ENCODE measurements around the gene ESR2.
"Not testable (repeated sequence)": the region's sequence is repeated elsewhere in the genome, so short reads cannot be mapped to it uniquely, and the experiment has no call there.

Gene ESR2

GRCh38 chr14:64218344-64219240 is 75.6 kb downstream of the ESR2 start:
- no peak for DNase-seq

DNA sequence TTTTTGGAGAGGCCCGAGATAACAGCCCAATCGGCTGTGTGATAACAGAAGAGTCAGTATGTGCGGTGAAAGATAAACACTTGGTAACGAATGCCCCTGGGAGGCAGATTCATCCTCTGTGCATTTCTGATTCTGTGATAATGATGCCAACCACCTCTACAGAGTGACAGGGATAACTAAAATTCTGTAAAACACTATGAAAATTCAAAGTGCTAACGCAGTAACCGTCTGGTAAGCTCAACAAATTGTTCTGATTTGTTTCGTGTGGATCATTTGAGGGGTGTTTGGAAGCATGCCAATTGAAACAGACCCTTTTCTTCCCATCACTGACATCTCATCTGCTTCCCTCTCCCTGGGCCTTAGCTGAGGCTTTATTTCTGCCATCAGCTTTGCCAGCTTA is 76.3 kb downstream of the ESR2 start:
- DNase-seq: no peak

DNA sequence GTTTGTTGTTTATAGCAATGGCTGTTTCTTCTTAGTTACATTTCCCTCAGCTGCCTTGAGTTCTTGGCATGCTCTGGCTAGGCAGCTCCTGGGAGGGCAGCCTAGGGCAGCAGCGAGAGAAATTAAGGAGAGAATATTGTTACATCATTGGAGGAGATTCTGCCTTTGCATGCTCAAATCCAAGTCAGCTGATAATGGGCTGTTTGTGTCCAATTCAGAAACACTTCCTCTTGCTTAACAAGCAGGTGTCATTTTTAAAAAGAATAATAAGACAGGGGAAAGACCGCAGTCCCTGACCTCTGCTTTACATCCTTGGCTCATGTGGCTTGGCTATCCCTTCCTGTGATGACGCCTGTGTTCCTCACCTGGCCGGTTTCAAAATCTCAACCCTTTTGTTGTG is 76.9 kb downstream of the ESR2 start:
- DNase-seq: no peak

DNA sequence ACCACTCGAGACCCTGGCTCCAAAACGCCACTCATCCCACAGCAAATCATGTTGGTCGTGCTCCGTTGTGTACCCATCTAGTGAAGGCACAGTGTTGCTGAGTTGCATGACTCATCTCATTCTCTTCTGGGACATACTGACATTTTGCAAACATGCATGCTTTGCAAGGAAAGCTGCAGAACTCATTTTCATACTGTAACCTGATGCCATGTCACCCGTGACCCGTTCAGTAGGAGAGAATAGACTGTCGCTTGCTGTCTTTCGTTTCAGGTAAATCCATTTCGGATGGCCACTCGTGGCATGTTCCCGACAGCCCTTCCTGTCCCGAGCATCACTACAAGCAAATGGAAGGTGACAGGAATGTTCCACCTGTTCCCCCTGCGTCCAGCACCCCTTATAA is 78.2 kb downstream of the ESR2 start:
- no peak for DNase-seq

- no peak for DNase-seq
These were observed 78.9 kb downstream of the ESR2 start for GRCh38 chr14:64215274-64215673.

DNA sequence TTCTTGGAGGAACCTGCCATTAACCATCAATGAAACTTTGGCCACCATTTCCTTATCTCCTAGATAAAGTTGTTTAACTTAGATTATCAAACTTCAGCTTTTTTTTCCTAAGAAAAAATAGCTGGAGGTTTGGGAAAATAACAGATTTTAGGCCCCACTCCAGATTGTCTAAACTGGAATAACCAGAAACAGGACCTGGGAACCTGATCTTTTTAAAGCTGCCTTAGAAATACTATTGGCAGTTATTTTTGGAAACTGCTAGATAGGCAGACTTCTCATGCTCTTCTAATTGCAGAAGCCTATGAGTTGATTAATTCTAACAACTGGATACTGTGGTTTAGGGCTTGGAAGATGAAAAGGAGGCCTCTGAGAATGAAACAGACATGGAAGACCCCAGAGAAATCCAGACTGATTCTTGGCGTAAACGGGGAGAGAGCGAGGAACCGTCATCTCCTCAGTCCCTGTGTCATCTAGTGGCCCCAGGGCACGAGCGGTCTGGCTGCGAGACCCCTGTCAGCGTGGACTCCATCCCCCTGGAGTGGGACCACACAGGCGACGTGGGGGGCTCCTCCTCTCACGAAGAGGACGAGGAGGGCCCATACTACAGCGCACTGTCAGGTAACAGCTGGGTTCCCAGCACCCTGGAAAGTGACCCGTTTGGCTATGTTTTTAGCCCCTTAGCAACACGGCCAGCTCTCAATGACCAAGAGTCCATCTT is 80.2 kb downstream of the ESR2 start:
- DNase-seq: no peak

- no peak for DNase-seq
These were observed 81.1 kb downstream of the ESR2 start for GRCh38 chr14:64213086-64213485.

GRCh38 chr14:64212666-64213065 is 81.5 kb downstream of the ESR2 start:
- no peak for DNase-seq

- DNase-seq: not testable (repeated sequence)
These were observed 83.3 kb downstream of the ESR2 start for GRCh38 chr14:64210912-64211311.

DNA sequence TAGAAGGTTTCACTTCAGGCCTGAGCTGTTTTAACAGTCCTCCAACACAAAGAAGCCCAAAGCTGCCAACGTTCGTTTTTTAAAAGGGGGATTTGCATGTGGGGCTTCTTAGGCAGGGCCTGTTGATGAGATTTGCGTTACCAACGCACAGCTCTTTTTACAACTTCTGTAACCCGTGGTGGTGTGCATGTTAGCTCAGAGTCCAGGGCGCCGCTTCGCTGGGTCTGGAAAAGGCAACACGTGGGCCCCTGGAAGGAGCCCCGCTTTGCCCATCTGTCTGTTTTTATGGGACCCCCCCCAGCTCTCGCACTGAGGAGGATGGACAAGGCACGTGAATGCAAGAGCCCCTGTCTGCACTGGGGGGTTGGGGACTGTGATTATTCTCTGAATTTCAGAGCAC is 84.0 kb downstream of the ESR2 start:
- DNase-seq: no peak

DNA sequence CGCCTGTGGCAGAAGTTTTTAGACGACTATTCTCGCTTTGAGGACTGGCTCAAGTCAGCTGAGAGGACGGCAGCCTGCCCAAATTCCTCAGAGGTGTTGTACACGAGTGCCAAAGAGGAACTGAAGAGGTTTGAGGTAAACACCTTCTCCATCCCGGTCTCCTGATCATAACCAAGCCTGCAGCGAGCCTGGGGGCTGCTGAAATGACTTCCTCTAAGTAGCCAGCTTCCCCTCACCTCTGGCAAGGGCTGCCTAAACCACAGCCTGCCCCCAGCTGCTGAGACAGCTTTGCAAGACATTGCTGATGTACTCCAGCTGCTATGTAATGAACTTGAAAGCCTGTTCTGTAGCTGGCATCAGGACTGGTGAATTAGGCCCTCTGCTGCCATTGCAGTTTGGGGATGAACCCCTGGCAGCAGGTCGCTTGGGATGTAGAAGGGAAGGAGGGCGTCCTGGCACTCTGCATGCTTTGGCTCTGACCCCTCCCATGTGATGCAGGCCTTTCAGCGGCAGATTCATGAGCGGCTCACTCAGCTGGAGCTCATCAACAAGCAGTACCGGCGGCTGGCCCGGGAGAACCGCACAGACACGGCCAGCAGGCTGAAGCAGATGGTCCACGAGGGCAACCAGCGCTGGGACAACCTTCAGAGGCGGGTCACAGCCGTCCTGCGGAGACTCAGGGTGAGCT is 84.6 kb downstream of the ESR2 start:
- no peak for DNase-seq

GRCh38 chr14:64208981-64209380 is 85.2 kb downstream of the ESR2 start:
- DNase-seq: no peak

GRCh38 chr14:64208261-64208660 is 85.9 kb downstream of the ESR2 start:
- DNase-seq: no peak

DNA sequence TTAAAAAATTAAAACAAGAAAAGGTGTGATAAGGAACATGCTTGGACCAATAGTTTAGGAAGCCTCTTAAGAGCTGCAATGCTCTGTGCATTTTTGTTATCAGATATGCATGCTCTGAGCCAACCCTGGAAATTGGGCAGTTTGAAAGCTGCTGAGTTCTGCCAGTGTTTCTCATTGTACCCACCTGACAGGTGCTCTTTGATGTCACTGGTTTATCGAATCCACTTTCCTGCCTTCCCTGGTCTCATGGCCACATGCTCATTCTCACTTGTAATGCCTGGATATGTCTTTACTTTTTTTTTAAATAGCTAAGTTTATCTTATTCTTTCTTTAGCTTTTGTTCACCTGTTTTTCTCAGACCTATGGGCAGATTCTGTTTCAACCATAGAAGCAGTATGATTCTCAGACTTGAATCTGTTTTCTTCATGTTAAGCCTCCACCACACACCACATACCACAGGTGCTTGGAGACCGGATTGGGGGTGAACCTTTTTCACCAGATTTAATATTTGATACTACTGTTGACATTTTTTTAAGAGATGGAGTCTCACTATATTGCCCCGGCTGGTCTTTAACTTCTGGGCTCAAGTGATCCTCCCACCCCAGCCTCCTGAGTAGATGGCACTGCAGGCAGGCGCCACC is 90.7 kb downstream of the ESR2 start:
- no peak for DNase-seq

DNA sequence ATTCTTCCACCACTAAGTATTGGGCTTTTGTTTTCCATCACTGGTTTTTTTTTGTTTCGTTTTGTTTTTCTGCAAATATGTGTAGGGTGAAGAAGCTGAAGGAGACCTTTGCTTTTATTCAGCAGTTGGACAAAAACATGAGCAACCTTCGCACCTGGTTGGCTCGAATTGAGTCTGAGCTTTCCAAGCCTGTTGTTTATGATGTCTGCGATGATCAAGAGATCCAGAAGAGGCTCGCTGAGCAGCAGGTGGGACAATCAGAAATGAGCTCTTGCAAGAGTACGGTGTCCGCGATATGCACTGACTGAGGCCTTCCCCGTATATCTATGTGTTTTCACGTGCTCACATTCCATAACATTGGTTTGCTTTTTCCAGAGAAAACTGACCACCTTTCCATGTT is 91.5 kb downstream of the ESR2 start:
- no peak for DNase-seq

GRCh38 chr14:64201921-64202545 is 92.1 kb downstream of the ESR2 start:
- DNase-seq: no peak

GRCh38 chr14:64201296-64201695 is 92.9 kb downstream of the ESR2 start:
- no peak for DNase-seq

GRCh38 chr14:64200170-64200569 is 94.0 kb downstream of the ESR2 start:
- DNase-seq: no peak

GRCh38 chr14:64198486-64198885 is 95.7 kb downstream of the ESR2 start:
- DNase-seq: no peak

GRCh38 chr14:64197996-64198395 is 96.2 kb downstream of the ESR2 start:
- DNase-seq: no peak

GRCh38 chr14:64196814-64197411 is 97.3 kb downstream of the ESR2 start:
- DNase-seq: no peak

DNA sequence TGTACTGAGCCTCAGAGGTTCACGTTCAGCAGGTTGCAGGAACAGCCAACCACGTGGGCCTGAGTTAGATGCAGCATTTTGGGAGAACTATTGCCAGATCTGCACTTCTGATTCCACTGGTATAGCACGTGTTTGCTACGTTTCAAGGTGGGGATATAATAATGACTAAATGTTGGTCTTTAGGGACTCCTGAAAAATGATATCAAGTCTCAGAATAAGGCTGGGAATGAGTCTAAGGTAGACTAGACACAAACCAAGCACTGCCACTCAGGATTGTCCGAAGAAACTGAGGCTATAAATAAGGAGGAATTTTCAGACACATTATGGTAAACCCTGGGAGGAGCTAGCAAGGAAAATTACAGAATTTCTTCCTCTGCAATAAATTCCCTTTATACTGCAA is 98.1 kb downstream of the ESR2 start:
- no peak for DNase-seq

Measured in activated CD4-positive, CD25-positive, alpha-beta regulatory T cell treated with anti-CD3 and anti-CD28 coated beads, Interleukin-2, amount 50 U/mL, for 72 hours (primary cell).